SK-N-SH treated with all-trans-retinoic acid at 6 μM for 48 hours (cell line): ENCODE measurements around the gene POLR3A.

Experiments
- ATAC-seq: fragments of 200-7000 bp; cut with Tn5 transposase; 3 replicates; pipeline ENCODE4 v1.9.1; 2020; ENCODE audit warnings: mild to moderate bottlenecking, moderate library complexity
- ARNTL ChIP-seq: fragments of 450-650 bp; formaldehyde crosslinking; IDR thresholded peaks from 2 replicates; pipeline ENCODE4 v1.5.0; 2020; ENCODE audit warnings: low read depth, mild to moderate bottlenecking, moderate library complexity, borderline replicate concordance
- BACH2 ChIP-seq: fragments of 250-450 bp; sonication (Bioruptor Pico); IDR thresholded peaks from 2 replicates; pipeline ENCODE4 v1.9.0; 2021; ENCODE audit warnings: mild to moderate bottlenecking, borderline replicate concordance
- CSDC2 ChIP-seq: fragments of 250-450 bp; sonication (Bioruptor Pico); IDR thresholded peaks from 2 replicates; pipeline ENCODE4 v1.5.0; 2020; ENCODE audit warnings: mild to moderate bottlenecking, moderate library complexity
- ESRRG ChIP-seq: fragments of 250-450 bp; sonication (Bioruptor Pico); IDR thresholded peaks from 2 replicates; pipeline ENCODE4 v1.6.1; 2021; ENCODE audit warnings: mild to moderate bottlenecking
- GLIS3 ChIP-seq: fragments of 250-450 bp; sonication (Bioruptor Pico); IDR thresholded peaks from 2 replicates; pipeline ENCODE4 v1.5.0; 2020; ENCODE audit warnings: mild to moderate bottlenecking, moderate library complexity
- ISL1 ChIP-seq: fragments of 250-450 bp; sonication (Bioruptor Pico); IDR thresholded peaks from 2 replicates; pipeline ENCODE4 v2.1.2; 2022; ENCODE audit warnings: mild to moderate bottlenecking, moderate library complexity
- OSR1 ChIP-seq: fragments of 250-450 bp; sonication (Bioruptor Pico); IDR thresholded peaks from 2 replicates; pipeline ENCODE4 v1.8.0; 2022; ENCODE audit warnings: moderate library complexity, mild to moderate bottlenecking, inconsistent platforms
- RARB ChIP-seq: fragments of 250-450 bp; sonication (Bioruptor Pico); IDR thresholded peaks from 2 replicates; pipeline ENCODE4 v1.8.0; 2021; ENCODE audit warnings: mild to moderate bottlenecking, moderate library complexity
- SNAI2 ChIP-seq: fragments of 250-450 bp; sonication (Bioruptor Pico); IDR thresholded peaks from 2 replicates; pipeline ENCODE4 v1.5.0; 2020; ENCODE audit warnings: mild to moderate bottlenecking, moderate library complexity
- TCF4 ChIP-seq: fragments of 250-450 bp; sonication (Bioruptor Pico); IDR thresholded peaks from 2 replicates; pipeline ENCODE4 v1.8.0; 2021; ENCODE audit warnings: mild to moderate bottlenecking, moderate library complexity, borderline replicate concordance
- TOX ChIP-seq: fragments of 250-450 bp; sonication (Bioruptor Pico); IDR thresholded peaks from 2 replicates; pipeline ENCODE4 v1.8.0; 2021; ENCODE audit warnings: mild to moderate bottlenecking, moderate library complexity, borderline replicate concordance
- ZC3H10 ChIP-seq: fragments of 250-450 bp; sonication (Bioruptor Pico); IDR thresholded peaks from 2 replicates; pipeline ENCODE4 v1.5.1; 2021; ENCODE audit warnings: mild to moderate bottlenecking, moderate library complexity
- ZFP3 ChIP-seq: fragments of 250-450 bp; sonication (Bioruptor Pico); IDR thresholded peaks from 2 replicates; pipeline ENCODE4 v1.5.0; 2020; ENCODE audit warnings: mild to moderate bottlenecking, moderate library complexity
- ZFP30 ChIP-seq: fragments of 450-650 bp; formaldehyde crosslinking; IDR thresholded peaks from 2 replicates; pipeline ENCODE4 v1.5.0; 2022; ENCODE audit warnings: mild to moderate bottlenecking, moderate library complexity
- ZNF565 ChIP-seq: fragments of 450-650 bp; formaldehyde crosslinking; conservative IDR thresholded peaks from 2 replicates; pipeline ENCODE4 v1.5.0; 2020; ENCODE audit warnings: low read depth, mild to moderate bottlenecking, moderate library complexity
- ZNF70 ChIP-seq: fragments of 450-650 bp; formaldehyde crosslinking; IDR thresholded peaks from 2 replicates; pipeline ENCODE4 v1.5.0; 2020; ENCODE audit warnings: mild to moderate bottlenecking, moderate library complexity
- TF ChIP-seq, protein P1 (sequence below): fragments of 250-450 bp; sonication (Bioruptor Pico); IDR thresholded peaks from 2 replicates; pipeline ENCODE4 v1.5.0; 2020; ENCODE audit warnings: mild to moderate bottlenecking, moderate library complexity
- TF ChIP-seq, protein P2 (sequence below): fragments of 250-450 bp; sonication (Bioruptor Pico); IDR thresholded peaks from 2 replicates; pipeline ENCODE4 v1.8.0; 2020; ENCODE audit warnings: mild to moderate bottlenecking, moderate library complexity, borderline replicate concordance
- TF ChIP-seq, protein P3 (sequence below): fragments of 250-450 bp; sonication (Bioruptor Pico); IDR thresholded peaks from 2 replicates; pipeline ENCODE4 v1.5.1; 2021; ENCODE audit warnings: mild to moderate bottlenecking, moderate library complexity

Gene POLR3A

DNA sequence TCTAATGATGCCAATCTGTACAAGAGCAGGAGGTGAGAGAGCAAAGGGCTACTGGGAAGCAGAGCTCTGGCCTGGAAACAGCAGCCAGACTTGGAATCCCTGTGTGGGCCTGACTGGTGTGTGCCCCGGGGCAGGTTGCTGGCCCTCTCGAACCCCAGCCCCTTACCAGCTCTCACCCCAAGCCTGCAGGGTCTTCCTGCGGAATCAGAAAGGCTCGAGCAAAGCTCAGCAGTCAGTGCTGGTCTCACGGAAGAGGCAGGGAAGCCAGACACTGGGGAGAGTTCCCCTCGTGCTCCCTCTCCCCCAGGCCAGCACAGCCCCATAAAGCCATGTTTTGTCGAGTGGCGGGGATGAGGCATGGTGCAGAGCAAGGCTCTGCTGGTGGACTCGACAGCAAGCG, 50.1 kb downstream of the POLR3A start:
- ATAC-seq = no peak
- TF ChIP-seq SNAI2 (CRISPR knock-in tag) = no peak
- no peak for TF ChIP-seq BACH2
- no peak for TF ChIP-seq ISL1
- no peak for TF ChIP-seq TCF4
- TF ChIP-seq ZFP30 (CRISPR knock-in tag) = no peak
- TF ChIP-seq ZNF565 (CRISPR knock-in tag) = no peak
- TF ChIP-seq, protein P1, sequence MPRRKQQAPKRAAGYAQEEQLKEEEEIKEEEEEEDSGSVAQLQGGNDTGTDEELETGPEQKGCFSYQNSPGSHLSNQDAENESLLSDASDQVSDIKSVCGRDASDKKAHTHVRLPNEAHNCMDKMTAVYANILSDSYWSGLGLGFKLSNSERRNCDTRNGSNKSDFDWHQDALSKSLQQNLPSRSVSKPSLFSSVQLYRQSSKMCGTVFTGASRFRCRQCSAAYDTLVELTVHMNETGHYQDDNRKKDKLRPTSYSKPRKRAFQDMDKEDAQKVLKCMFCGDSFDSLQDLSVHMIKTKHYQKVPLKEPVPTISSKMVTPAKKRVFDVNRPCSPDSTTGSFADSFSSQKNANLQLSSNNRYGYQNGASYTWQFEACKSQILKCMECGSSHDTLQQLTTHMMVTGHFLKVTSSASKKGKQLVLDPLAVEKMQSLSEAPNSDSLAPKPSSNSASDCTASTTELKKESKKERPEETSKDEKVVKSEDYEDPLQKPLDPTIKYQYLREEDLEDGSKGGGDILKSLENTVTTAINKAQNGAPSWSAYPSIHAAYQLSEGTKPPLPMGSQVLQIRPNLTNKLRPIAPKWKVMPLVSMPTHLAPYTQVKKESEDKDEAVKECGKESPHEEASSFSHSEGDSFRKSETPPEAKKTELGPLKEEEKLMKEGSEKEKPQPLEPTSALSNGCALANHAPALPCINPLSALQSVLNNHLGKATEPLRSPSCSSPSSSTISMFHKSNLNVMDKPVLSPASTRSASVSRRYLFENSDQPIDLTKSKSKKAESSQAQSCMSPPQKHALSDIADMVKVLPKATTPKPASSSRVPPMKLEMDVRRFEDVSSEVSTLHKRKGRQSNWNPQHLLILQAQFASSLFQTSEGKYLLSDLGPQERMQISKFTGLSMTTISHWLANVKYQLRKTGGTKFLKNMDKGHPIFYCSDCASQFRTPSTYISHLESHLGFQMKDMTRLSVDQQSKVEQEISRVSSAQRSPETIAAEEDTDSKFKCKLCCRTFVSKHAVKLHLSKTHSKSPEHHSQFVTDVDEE = no peak
- TF ChIP-seq ARNTL (CRISPR knock-in tag) = no peak
- TF ChIP-seq, protein P2, sequence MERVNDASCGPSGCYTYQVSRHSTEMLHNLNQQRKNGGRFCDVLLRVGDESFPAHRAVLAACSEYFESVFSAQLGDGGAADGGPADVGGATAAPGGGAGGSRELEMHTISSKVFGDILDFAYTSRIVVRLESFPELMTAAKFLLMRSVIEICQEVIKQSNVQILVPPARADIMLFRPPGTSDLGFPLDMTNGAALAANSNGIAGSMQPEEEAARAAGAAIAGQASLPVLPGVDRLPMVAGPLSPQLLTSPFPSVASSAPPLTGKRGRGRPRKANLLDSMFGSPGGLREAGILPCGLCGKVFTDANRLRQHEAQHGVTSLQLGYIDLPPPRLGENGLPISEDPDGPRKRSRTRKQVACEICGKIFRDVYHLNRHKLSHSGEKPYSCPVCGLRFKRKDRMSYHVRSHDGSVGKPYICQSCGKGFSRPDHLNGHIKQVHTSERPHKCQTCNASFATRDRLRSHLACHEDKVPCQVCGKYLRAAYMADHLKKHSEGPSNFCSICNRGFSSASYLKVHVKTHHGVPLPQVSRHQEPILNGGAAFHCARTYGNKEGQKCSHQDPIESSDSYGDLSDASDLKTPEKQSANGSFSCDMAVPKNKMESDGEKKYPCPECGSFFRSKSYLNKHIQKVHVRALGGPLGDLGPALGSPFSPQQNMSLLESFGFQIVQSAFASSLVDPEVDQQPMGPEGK (CRISPR knock-in tag) = no peak
- no peak for TF ChIP-seq ZNF70 (CRISPR knock-in tag)
- TF ChIP-seq ZFP3 = no peak
- TF ChIP-seq, protein P3, sequence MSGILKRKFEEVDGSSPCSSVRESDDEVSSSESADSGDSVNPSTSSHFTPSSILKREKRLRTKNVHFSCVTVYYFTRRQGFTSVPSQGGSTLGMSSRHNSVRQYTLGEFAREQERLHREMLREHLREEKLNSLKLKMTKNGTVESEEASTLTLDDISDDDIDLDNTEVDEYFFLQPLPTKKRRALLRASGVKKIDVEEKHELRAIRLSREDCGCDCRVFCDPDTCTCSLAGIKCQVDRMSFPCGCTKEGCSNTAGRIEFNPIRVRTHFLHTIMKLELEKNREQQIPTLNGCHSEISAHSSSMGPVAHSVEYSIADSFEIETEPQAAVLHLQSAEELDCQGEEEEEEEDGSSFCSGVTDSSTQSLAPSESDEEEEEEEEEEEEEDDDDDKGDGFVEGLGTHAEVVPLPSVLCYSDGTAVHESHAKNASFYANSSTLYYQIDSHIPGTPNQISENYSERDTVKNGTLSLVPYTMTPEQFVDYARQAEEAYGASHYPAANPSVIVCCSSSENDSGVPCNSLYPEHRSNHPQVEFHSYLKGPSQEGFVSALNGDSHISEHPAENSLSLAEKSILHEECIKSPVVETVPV (CRISPR knock-in tag) = no peak
- TF ChIP-seq OSR1 = no peak

DNA sequence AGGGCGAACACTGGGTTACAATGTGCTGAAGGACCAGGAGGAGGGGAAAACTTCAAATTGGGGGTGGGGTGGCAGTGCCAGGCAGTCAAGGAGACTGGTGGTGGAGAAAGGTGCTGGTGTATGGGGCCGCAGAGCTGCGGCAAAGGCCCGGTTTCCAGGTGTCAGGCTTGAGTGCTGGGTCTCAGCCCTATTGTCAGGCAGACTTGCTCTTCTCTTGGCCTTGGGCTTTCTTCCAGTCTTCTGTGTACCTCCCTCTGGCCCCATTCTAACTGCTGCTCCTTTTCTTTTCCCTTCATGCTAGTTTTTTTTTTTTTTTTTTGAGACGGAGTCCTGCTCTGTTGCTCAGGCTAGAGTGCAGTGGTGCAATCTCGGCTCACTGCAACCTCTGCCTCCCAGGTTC, 51.0 kb downstream of the POLR3A start:
- no peak for TF ChIP-seq ZNF70 (CRISPR knock-in tag)
- TF ChIP-seq, protein P2 (CRISPR knock-in tag) = no peak
- no peak for TF ChIP-seq ZFP3
- TF ChIP-seq TOX (CRISPR knock-in tag) = no peak
- TF ChIP-seq CSDC2 (CRISPR knock-in tag) = no peak
- no peak for TF ChIP-seq GLIS3 (CRISPR knock-in tag)
- TF ChIP-seq, protein P3 (CRISPR knock-in tag) = no peak
- TF ChIP-seq ESRRG = no peak
- TF ChIP-seq OSR1 = no peak

DNA sequence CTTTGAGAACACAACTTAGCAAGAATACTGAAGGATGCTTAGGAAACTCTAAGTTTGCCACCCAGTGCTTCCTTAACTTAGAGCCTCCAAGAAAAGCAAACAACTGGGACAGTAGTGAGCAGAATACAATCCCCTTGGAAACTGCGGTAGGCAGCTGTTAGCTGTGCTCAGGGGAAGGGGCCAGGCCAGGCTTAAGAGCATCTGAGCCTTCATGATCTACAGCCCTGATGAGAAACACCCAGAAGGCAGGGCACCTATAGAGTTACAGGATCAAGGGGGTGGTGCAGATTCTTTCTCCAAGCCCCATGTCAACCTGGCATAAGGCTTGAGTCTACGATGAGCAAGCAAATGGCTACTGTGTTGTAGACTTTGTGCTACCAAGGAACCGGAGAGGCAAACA, 51.4 kb downstream of the POLR3A start:
- no peak for ATAC-seq
- TF ChIP-seq ZC3H10 (CRISPR knock-in tag) = no peak
- TF ChIP-seq ESRRG = no peak
- TF ChIP-seq, protein P3 (CRISPR knock-in tag) = no peak
- TF ChIP-seq BACH2 = no peak
- TF ChIP-seq GLIS3 (CRISPR knock-in tag) = no peak
- no peak for TF ChIP-seq CSDC2 (CRISPR knock-in tag)
- TF ChIP-seq SNAI2 (CRISPR knock-in tag) = no peak
- TF ChIP-seq TOX (CRISPR knock-in tag) = no peak
- TF ChIP-seq, protein P2 (CRISPR knock-in tag) = no peak
- TF ChIP-seq RARB = no peak

More for the DNA sequence above, 51.0 kb downstream of the POLR3A start:
- no peak for ATAC-seq
